GM20000 (cell line): ENCODE data around the gene STKLD1.

ENCODE experiments used
- DNase-seq: peaks from one replicate; pipeline ENCODE4 v3.0.0; 2012; ENCODE audit warnings: low spot score
- CTCF ChIP-seq: IDR thresholded peaks from 2 replicates; pipeline ENCODE4 v1.5.1; 2012; ENCODE audit warnings: mild to moderate bottlenecking, control low read depth; ENCODE audit errors: extremely low read depth, missing control alignments

STKLD1 gene

GRCh38 chr9:133359399-133360175 lies 16.6 kb upstream of the STKLD1 start:
- DNase-seq, result no peak
- no peak for TF ChIP-seq CTCF

GRCh38 chr9:133360400-133361393 lies 15.5 kb upstream of the STKLD1 start:
- TF ChIP-seq CTCF, result no peak
- no peak for DNase-seq

GRCh38 chr9:133361507-133362092 lies 14.6 kb upstream of the STKLD1 start:
- no peak for DNase-seq
- TF ChIP-seq CTCF, result no peak

- TF ChIP-seq CTCF, result no peak
- DNase-seq, result no peak
Observed at GRCh38 chr9:133362359-133363044, 13.7 kb upstream of the STKLD1 start.

GRCh38 chr9:133366435-133366834 lies 9.7 kb upstream of the STKLD1 start:
- no peak for DNase-seq
- no peak for TF ChIP-seq CTCF

- no peak for DNase-seq
- no peak for TF ChIP-seq CTCF
Observed at GRCh38 chr9:133367221-133367620, 8.9 kb upstream of the STKLD1 start.

GRCh38 chr9:133367778-133368177 lies 8.4 kb upstream of the STKLD1 start:
- no peak for DNase-seq
- TF ChIP-seq CTCF, result no peak
